HepG2 (cell line): Measurements from ENCODE around the gene ECSIT. TPM values are rescaled to one million over a fixed set of nuclear protein-coding genes. Genes with fewer than 3 reads are reported as not detected.

Experiments
- CENPX ChIP-seq: sonication (generic); formaldehyde crosslinking; IDR thresholded peaks from 2 replicates; pipeline ENCODE4 v1.9.0; 2021; ENCODE audit warnings: mild to moderate bottlenecking, missing genetic modification reagents, moderate library complexity
- FOXP1 ChIP-seq, 2 experiments: fragments of 450-650 bp in 1 of 2; IDR thresholded peaks; 2 replicates each; pipeline ENCODE4 v1.6.1; 2017 to 2018; ENCODE audit warnings: antibody characterized with exemption in 1 of 2
- NFRKB ChIP-seq: fragments of 450-650 bp; IDR thresholded peaks from 2 replicates; pipeline ENCODE4 v1.6.1; 2017
- NR2C2 ChIP-seq: sonication (generic); formaldehyde crosslinking; IDR thresholded peaks from 2 replicates; pipeline ENCODE4 v1.4.0; 2020; ENCODE audit warnings: missing genetic modification reagents, mild to moderate bottlenecking, moderate library complexity, borderline replicate concordance
- NR2F6 ChIP-seq, 2 experiments: IDR thresholded peaks; 2 replicates each; pipeline ENCODE4 v1.6.1; 2016; ENCODE audit warnings: antibody characterized with exemption in 1 of 2, mild to moderate bottlenecking in 1 of 2
- ONECUT2 ChIP-seq: sonication (generic); formaldehyde crosslinking; IDR thresholded peaks from 2 replicates; pipeline ENCODE4 v1.4.0; 2020; ENCODE audit warnings: missing genetic modification reagents
- PRMT3 ChIP-seq: sonication (generic); formaldehyde crosslinking; IDR thresholded peaks from 2 replicates; pipeline ENCODE4 v1.8.1; 2022; ENCODE audit warnings: low read depth, mild to moderate bottlenecking, moderate library complexity, missing genetic modification reagents, borderline replicate concordance
- RARA ChIP-seq: IDR thresholded peaks from 2 replicates; pipeline ENCODE4 v1.6.1; 2016; ENCODE audit warnings: missing genetic modification reagents, missing compliant biosample characterization
- SALL2 ChIP-seq: sonication (generic); formaldehyde crosslinking; IDR thresholded peaks from 2 replicates; pipeline ENCODE4 v1.8.1; 2023; ENCODE audit warnings: mild to moderate bottlenecking, missing genetic modification reagents, inconsistent platforms
- TMF1 ChIP-seq: sonication (generic); formaldehyde crosslinking; IDR thresholded peaks from 2 replicates; pipeline ENCODE4 v1.8.1; 2022; ENCODE audit warnings: low read depth, missing genetic modification reagents
- ZNF264 ChIP-seq: sonication (generic); formaldehyde crosslinking; IDR thresholded peaks from 2 replicates; pipeline ENCODE4 v1.4.0; 2020; ENCODE audit warnings: missing genetic modification reagents
- ZNF557 ChIP-seq: sonication (generic); formaldehyde crosslinking; IDR thresholded peaks from 2 replicates; pipeline ENCODE4 v1.4.0; 2020; ENCODE audit warnings: missing genetic modification reagents
- ZNF619 ChIP-seq: sonication (generic); formaldehyde crosslinking; IDR thresholded peaks from 2 replicates; pipeline ENCODE4 v1.4.0; 2020; ENCODE audit warnings: mild to moderate bottlenecking, missing genetic modification reagents
- ZNF749 ChIP-seq: sonication (generic); formaldehyde crosslinking; IDR thresholded peaks from 2 replicates; pipeline ENCODE4 v1.8.0; 2022; ENCODE audit warnings: mild to moderate bottlenecking, missing genetic modification reagents, moderate library complexity, borderline replicate concordance
- ZNF761 ChIP-seq: sonication (generic); formaldehyde crosslinking; conservative IDR thresholded peaks from 2 replicates; pipeline ENCODE4 v1.4.0; 2020; ENCODE audit warnings: mild to moderate bottlenecking, missing genetic modification reagents
- ZSCAN25 ChIP-seq: sonication (generic); formaldehyde crosslinking; IDR thresholded peaks from 2 replicates; pipeline ENCODE4 v1.8.0; 2022; ENCODE audit warnings: mild to moderate bottlenecking, missing genetic modification reagents
- polyA plus RNA-seq, 8 experiments: library from polyadenylated mRNA; depleted of rRNA in 3 of 8; stranded (reverse) in 7 of 8; unstranded in 1 of 8; fragments of >200 nt; fragmentation: Illumina TruSeq in 4 of 8; extraction: Trizol in 4 of 8; gene quantifications; 2 replicates each; pipeline versions ENCODE4 v1.2.1 to v1.2.3, GENCODE V29; 2011 to 2016; ENCODE audit warnings: low read depth in 4 of 8, missing spikeins in 1 of 8, mixed read lengths in 1 of 8; ENCODE audit not compliant: insufficient read depth in 1 of 8
- total RNA-seq, 5 experiments: library from RNA; depleted of rRNA; stranded (reverse); fragments of >200 nt; fragmentation: Illumina TruSeq; extraction: Trizol; gene quantifications; 2 replicates each; pipeline ENCODE4 v1.2.3, GENCODE V29; 2016; ENCODE audit warnings: low read depth in 1 of 5
- TF ChIP-seq, protein P1 (sequence below): IDR thresholded peaks from 2 replicates; pipeline ENCODE4 v1.6.1; 2016; ENCODE audit warnings: low read depth, missing genetic modification reagents, missing compliant biosample characterization
- TF ChIP-seq, protein P2 (sequence below): sonication (generic); formaldehyde crosslinking; IDR thresholded peaks from 2 replicates; pipeline ENCODE4 v1.8.0; 2022; ENCODE audit warnings: mild to moderate bottlenecking, missing genetic modification reagents; ENCODE audit not compliant: insufficient replicate concordance
- TF ChIP-seq, protein P3 (sequence below): IDR thresholded peaks from 2 replicates; pipeline ENCODE4 v1.6.1; 2016; ENCODE audit warnings: control low read depth
- TF ChIP-seq, protein P4 (sequence below): sonication (generic); formaldehyde crosslinking; IDR thresholded peaks from 2 replicates; pipeline ENCODE4 v1.4.0; 2020; ENCODE audit warnings: missing genetic modification reagents
- TF ChIP-seq, protein P5 (sequence below): sonication (generic); formaldehyde crosslinking; IDR thresholded peaks from 2 replicates; pipeline ENCODE4 v1.9.0; 2022; ENCODE audit warnings: missing genetic modification reagents, mild to moderate bottlenecking, borderline replicate concordance

Gene ECSIT
- total and polyA plus RNA-seq, 2 of the 13 experiments (the other 11 are each of a cell fraction or from before 2014, with no cell fraction given) = 36.4 to 62.3 TPM

DNA sequence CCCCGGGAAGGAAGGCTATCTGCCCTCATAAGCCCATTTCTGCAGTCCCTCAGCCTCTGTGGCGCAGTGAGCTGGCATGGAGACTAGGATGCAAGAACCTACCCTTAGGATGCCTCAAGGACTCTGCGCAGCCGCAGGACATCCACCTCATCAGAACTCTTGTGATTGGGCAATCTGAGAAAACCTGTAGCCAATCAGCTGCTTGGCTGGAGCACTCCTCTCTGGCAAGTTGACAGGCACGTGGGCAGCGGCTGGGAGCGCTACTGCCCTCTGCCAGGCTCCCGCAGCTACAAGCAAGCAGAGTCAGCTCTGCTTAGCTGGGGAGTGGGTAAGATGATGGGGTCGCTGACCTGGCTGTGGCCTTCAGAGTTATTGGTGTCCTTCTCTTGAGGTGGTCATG lies 1.5 kb upstream of the ECSIT start (continued):
- TF ChIP-seq ZNF749 = no peak
- peak; percentile 41; the same call in 1 of the 2 replicates for TF ChIP-seq NR2C2
- 0 out of 2 replicates have a peak, but pooled peaks have one; percentile 44 for TF ChIP-seq SALL2 (CRISPR knock-in tag)
- TF ChIP-seq TMF1 (CRISPR knock-in tag) = no peak
- TF ChIP-seq ZNF761 (CRISPR knock-in tag) = no peak
- no peak for TF ChIP-seq ZNF264 (CRISPR knock-in tag)
- TF ChIP-seq, protein P1, sequence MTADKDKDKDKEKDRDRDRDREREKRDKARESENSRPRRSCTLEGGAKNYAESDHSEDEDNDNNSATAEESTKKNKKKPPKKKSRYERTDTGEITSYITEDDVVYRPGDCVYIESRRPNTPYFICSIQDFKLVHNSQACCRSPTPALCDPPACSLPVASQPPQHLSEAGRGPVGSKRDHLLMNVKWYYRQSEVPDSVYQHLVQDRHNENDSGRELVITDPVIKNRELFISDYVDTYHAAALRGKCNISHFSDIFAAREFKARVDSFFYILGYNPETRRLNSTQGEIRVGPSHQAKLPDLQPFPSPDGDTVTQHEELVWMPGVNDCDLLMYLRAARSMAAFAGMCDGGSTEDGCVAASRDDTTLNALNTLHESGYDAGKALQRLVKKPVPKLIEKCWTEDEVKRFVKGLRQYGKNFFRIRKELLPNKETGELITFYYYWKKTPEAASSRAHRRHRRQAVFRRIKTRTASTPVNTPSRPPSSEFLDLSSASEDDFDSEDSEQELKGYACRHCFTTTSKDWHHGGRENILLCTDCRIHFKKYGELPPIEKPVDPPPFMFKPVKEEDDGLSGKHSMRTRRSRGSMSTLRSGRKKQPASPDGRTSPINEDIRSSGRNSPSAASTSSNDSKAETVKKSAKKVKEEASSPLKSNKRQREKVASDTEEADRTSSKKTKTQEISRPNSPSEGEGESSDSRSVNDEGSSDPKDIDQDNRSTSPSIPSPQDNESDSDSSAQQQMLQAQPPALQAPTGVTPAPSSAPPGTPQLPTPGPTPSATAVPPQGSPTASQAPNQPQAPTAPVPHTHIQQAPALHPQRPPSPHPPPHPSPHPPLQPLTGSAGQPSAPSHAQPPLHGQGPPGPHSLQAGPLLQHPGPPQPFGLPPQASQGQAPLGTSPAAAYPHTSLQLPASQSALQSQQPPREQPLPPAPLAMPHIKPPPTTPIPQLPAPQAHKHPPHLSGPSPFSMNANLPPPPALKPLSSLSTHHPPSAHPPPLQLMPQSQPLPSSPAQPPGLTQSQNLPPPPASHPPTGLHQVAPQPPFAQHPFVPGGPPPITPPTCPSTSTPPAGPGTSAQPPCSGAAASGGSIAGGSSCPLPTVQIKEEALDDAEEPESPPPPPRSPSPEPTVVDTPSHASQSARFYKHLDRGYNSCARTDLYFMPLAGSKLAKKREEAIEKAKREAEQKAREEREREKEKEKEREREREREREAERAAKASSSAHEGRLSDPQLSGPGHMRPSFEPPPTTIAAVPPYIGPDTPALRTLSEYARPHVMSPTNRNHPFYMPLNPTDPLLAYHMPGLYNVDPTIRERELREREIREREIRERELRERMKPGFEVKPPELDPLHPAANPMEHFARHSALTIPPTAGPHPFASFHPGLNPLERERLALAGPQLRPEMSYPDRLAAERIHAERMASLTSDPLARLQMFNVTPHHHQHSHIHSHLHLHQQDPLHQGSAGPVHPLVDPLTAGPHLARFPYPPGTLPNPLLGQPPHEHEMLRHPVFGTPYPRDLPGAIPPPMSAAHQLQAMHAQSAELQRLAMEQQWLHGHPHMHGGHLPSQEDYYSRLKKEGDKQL (CRISPR knock-in tag) = no peak
- no peak for TF ChIP-seq ZSCAN25 (CRISPR knock-in tag)
- peak; percentile 32; the same call in 1 of the 2 replicates for TF ChIP-seq RARA (CRISPR knock-in tag)
- TF ChIP-seq, protein P2, sequence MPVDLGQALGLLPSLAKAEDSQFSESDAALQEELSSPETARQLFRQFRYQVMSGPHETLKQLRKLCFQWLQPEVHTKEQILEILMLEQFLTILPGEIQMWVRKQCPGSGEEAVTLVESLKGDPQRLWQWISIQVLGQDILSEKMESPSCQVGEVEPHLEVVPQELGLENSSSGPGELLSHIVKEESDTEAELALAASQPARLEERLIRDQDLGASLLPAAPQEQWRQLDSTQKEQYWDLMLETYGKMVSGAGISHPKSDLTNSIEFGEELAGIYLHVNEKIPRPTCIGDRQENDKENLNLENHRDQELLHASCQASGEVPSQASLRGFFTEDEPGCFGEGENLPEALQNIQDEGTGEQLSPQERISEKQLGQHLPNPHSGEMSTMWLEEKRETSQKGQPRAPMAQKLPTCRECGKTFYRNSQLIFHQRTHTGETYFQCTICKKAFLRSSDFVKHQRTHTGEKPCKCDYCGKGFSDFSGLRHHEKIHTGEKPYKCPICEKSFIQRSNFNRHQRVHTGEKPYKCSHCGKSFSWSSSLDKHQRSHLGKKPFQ (CRISPR knock-in tag) = no peak
- TF ChIP-seq, protein P3, sequence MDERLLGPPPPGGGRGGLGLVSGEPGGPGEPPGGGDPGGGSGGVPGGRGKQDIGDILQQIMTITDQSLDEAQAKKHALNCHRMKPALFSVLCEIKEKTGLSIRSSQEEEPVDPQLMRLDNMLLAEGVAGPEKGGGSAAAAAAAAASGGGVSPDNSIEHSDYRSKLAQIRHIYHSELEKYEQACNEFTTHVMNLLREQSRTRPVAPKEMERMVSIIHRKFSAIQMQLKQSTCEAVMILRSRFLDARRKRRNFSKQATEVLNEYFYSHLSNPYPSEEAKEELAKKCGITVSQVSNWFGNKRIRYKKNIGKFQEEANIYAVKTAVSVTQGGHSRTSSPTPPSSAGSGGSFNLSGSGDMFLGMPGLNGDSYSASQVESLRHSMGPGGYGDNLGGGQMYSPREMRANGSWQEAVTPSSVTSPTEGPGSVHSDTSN (CRISPR knock-in tag) = no peak
- TF ChIP-seq, protein P4, sequence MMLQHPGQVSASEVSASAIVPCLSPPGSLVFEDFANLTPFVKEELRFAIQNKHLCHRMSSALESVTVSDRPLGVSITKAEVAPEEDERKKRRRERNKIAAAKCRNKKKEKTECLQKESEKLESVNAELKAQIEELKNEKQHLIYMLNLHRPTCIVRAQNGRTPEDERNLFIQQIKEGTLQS = no peak
- TF ChIP-seq CENPX (CRISPR knock-in tag) = no peak
- no peak for TF ChIP-seq NR2F6 (IDR thresholded peaks at IDR 0.05)
- peak; percentile 51; the same call in 1 of the 2 replicates for TF ChIP-seq NR2F6 (CRISPR knock-in tag; IDR thresholded peaks at IDR 0.05)
- no peak for TF ChIP-seq ONECUT2
- TF ChIP-seq, protein P5, sequence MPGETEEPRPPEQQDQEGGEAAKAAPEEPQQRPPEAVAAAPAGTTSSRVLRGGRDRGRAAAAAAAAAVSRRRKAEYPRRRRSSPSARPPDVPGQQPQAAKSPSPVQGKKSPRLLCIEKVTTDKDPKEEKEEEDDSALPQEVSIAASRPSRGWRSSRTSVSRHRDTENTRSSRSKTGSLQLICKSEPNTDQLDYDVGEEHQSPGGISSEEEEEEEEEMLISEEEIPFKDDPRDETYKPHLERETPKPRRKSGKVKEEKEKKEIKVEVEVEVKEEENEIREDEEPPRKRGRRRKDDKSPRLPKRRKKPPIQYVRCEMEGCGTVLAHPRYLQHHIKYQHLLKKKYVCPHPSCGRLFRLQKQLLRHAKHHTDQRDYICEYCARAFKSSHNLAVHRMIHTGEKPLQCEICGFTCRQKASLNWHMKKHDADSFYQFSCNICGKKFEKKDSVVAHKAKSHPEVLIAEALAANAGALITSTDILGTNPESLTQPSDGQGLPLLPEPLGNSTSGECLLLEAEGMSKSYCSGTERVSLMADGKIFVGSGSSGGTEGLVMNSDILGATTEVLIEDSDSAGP (CRISPR knock-in tag) = 0 out of 2 replicates have a peak, but pooled peaks have one; percentile 20
- TF ChIP-seq ZNF557 (CRISPR knock-in tag) = 0 out of 2 replicates have a peak, but pooled peaks have one; percentile 86
- no peak for TF ChIP-seq ZNF619
- TF ChIP-seq PRMT3 = no peak
- TF ChIP-seq NFRKB = no peak
- no peak for TF ChIP-seq FOXP1 (IDR thresholded peaks at IDR 0.05)
- no peak for TF ChIP-seq FOXP1 (CRISPR knock-in tag; IDR thresholded peaks at IDR 0.05)
